Activated CD4-positive, alpha-beta T cell treated with anti-CD3 and anti-CD28 coated beads, Interleukin-2, amount 50 U/mL, for 4 hours (primary cell): ENCODE data around the gene HBEGF.
A peak's percentile ranks its signal among the peaks of the same experiment; 100 is the strongest.
"Not testable (repeated sequence)": the region's sequence is repeated elsewhere in the genome, so short reads cannot be mapped to it uniquely, and the experiment has no call there.

Experiments
- DNase-seq, 2 experiments: peaks; one replicate each; pipeline ENCODE4 v3.0.0-alpha.2; 2020

The HBEGF gene

DNA sequence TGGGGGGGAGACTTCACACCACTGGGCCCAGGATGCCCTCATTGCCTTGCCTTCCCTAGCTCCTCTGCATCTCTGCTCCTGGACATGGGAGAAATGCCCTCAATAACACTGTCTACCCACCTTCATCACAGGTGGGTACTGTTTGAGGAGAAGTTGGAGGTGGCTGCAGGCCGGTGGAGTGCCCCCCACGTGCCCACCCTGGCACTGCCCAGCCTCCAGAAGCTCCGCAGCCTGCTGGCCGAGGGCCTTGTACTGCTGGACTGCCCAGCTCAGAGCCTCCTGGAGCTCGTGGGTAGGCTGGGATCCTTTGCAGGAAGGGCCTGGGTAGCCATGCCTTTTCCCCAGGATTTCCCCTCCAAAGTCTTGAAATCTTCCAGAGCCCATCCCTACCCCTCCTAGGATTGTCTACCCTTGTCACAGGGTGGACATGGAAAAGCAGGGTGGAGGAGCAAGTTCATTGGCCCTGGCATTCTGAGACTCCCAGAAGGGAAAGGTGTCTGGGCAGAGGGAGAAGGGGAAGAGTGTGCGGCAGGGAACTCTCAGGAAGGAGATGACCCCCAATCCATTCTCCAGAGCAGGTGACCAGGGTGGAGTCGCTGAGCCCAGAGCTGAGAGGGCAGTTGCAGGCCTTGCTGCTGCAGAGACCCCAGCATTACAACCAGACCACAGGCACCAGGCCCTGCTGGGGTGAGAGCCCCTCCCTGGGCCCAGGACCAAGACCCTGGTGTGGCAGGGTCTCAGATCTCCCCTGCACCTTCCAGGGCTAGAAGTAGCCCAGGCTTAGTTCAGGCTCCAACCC, 14.5 kb upstream of the HBEGF start:
- DNase-seq, result no peak

DNA sequence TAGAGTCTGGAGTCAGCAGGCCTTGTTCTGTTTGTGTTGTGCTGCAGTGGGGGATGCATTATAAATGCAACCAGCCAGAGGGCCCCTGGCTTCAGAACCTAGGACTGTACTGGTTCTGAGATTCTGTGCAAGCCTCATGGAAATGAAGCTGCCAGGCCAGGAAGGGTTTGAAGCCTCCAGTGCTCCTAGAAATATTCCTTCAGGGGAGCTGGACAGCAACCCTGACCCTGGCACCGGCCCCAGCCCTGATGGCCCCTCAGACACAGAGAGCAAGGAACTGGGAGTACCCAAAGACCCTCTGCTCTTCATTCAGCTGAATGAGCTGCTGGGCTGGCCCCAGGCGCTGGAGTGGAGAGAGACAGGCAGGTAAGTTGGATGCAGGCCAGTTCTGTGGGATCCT, 13.7 kb upstream of the HBEGF start, which contains the start of gene SLC4A9:
TSS of gene SLC4A9 (plus strand) at position 94 of the 400 bp plus-strand sequence. CDS start at position 137, 43 bp downstream.
- no peak for DNase-seq

DNA sequence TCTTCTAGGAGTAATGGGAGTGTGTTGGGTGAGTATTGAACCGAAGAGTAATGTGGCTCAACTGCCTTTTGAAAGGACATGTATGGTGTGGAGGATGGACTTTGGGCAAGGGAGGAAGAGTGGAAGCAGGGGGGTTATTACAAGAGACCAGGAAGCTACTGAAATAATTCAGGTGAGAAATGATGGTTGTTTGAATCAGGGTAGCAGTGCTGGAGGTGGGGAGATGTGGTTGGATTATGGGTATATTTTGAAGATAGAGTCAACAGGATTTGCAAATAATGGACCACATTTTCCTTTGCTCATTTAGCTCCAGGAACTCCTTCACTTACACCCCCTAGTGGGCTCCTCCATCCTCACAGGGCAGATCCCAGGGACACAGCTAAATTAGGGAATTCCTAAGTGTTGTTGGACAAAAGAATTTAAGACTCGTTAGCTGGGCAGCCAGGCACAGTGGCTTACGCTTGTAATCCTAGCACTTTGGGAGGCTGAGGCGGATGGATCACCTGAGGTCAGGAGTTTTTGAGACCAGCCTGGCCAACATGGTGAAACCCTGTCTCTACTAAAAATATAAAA, 12.4 kb upstream of the HBEGF start:
- DNase-seq, result no peak

DNA sequence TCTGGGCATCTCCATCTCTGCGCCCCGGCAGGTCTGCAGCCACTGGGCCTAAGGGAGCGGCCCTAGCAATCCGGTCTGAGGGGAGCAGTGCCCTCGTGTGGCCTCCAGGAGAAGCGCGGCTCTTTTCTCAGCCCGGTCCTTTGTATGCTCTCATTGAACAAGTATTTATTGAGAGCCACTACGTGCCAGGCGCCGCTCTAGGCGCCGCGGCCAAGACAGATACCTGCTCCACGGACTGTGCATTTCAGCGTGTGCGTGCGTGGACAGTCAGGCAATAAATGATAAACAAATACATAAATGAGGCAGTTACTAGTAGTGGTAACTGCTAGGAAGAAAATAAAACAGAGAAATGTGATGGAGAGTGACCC, 11.3 kb upstream of the HBEGF start:
- DNase-seq, result peak; percentile 65 to 70

DNA sequence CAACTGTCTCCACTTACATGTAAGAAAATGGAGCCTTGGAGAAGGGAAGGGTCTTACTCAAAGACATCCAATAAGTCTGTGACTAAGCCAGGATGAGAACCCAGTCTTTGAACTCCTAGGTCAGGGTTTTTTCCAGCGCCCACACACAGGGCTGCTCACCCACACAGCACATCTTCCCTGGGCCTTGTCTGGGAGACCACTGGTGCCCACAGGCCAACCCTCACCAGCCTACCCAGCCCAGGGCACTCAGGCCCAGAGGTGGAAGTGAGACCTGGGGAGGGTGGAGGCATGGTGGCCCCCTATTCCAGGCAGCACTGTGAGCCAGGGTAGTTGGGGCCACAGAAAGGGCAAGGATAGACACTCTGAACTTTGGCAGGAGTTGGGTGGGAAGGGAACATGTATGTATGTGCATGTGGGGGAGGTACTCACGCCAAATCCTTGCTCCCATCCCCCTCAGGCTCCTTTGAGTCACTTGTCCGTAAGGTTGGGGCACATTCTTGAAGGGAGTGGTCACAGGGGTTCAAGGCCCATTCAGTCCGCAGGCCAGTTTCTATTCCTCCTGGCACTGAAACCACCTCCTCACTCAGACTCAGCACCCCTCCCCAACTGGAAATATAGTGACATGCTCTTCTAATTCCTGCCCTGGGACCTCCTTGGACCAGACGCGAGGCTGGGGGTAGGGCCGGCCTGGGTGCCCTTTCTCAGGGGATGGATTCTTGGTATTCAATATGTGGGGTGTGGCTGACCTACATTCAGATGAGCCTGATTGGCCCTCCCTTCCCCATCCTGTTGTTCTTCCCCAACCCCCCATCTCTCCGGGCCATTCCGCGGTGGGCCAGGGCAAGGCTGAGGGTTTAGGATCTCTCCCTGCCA, 10.7 kb upstream of the HBEGF start:
- DNase-seq, result no peak

DNA sequence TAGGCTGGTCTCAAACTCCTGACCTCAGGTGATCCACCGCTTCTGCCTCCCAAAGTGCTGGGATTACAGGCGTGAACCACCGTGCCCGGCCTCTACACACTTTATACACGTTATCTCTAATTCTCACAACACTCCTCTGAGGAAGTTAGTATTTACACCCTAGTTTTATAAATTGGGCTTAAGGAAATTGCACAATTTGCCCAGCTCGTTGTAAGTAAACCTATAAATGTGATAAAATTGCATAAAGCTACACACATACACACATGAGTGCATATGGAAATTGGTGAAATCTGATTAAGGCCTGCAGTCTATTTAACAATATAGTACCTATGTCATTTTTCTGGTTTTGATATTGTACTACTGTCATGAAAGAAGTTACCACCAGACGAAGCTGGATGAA, 9.1 kb upstream of the HBEGF start:
- no peak for DNase-seq

DNA sequence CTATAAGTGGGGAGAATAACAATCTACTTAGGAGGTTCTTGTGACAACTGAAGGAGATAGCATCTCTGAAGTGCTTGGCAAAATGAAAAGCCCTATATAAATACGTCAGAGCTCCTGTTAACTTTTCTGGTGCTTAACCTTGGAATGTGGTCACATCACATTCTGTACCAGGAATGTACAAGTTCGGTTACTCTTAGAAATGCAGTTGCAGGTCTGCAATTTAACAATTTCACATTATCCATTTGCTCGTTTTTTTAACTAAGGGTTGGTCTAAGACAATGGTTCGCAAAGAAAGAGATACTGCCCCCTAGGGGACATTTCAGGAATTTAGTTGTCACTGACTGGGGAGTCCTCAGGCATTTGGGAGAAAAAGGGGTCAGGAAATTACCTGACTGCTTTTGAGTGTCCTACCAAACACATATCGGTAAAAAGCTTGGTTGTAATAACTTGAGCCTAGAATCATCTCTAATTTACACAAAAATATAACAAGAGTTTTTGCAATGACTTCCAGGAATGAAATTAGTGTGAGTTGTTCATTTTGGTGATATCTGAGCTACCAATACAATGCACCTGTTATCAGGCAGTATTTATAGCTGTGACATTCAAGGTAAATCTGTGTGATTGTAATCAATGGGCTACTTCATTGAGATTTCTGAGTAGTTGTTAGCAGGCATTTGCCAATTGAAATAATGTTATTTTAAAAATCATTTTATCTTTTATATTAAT, 5.4 kb upstream of the HBEGF start:
- peak; percentile 35 to 41 for DNase-seq

DNA sequence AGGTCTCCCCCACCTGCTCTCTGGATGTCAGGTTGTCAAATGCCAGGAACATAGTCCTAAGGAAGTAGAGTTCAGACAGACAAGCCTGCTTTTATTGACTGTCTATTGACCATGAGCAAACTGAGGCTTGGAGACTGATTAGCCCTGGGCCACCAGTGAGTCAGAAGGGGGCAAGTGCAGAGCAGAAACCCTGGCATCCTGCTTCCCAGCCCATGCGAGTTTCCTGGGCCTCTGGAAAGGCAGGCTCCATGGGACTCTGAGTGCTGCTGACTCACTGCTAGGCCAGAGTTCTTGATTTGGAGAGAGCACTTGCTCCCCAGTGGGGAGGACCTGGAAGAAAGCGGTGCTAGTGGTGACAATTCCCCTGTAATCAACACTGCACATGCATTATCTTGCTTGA, 2.8 kb upstream of the HBEGF start:
- DNase-seq, result no peak

DNA sequence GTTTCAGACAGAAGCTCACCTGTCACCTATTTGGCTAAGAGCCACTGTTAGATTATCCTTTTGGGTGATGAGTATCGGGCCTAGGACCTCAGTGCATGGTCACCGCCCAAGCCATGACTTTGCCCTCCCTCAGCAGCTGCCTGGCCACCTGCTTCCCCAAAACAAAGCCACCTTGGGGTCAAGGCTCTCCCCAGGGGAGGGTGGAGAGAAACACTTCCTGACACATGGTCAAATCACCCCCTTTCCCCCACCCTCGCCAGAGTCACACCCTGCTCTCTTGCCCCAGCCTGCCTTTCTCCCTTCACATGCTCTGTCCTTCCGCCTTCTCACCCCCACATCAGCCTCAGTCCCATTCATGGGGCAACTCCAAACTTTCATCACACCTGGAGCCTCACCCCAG, 1.7 kb upstream of the HBEGF start:
- no peak for DNase-seq

DNA sequence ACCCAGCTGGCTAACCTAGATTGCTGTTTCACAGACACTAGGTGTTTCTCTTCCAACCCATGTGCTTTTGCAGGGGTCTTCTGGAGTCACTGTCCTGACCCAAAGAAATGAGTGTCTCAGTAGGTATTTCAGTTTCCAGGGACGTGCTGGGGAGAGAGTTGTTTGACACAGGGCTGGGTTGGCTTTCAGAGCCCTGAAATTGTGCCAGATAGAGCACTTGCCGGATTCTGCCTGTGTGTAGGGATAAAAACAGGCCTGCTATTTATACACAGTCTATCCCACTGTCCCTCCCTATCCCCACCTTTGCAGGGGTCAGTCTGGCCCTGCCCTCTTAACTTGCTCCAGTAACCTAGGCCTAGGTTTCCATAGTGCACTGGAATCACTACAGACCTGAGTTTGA, 957 bp upstream of the HBEGF start:
- DNase-seq, result no peak

DNA sequence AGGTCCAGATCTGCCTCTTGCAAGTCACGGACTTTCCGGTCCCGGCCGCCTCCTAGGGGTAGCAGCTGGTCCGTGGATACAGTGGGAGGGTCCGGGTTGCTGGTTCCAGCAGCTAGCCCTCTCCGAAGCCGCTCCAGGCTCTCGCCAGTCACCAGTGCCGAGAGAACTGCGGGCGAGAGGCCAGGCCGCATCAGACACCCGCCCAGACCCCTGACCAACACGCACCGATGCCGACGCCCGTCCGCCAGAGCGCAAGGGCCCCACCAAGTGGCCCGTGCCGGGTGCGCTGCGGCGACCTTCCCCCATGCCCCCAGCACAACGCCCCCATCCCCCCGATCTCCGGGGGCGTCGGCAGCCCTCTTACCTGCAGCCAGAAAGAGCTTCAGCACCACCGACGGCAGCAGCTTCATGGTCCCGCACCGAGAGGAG, 470 bp downstream of the HBEGF start:
- no peak for DNase-seq

DNA sequence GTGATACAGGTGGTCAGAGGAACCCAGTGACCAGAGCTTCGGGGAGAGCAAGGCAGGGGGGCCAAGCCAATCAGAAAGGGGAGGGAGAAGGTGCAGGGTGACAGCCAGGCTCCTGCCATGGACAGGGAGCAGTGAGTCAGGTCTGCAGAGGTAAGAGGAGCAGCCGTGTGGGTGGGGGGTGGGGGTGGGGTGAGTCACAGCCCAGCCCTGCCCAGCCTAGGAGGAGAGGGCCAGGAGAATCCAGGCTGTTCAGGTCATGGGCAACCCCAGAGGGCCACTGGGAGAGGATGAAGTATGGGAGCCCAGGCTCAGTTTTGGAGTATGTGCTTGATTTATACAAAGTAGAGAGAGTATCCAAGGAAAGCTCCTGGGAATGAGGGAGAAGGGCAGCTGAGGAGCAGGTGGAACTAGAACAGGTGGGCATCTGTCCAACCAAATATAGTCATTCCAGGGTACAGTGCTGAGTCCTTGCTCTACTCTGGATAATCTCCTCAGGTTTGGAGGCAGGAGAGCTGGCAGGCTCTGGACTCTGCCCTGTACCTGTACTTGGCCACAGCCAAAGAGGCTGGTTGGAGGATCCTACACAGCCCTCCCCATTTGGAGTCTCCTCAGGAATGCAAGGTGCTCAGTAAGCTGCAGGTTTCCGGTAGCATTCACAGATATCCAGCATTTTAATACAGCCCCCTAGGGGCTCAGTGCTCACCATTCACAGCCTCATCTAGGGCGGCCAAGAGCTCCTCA, 1.6 kb downstream of the HBEGF start:
- peak; percentile 11 to 28 for DNase-seq

DNA sequence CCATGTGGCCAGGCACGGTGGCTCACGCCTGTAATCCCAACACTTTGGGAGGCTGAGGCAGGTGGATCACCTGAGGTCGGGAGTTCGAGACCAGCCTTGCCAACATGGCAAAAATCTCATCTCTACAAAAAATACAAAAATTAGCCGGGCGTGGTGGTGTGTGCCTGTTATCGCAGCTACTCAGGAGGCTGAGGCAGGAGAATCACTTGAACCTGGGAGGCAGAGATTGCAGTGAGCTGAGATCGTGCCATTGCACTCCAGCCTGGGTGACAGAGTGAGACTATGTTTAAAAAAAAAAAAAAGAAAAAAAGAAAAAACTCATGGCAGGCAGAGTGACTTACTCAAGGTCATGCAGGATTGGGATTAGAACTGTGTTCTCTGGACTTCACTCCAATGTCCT, 2.6 kb downstream of the HBEGF start:
- not testable (repeated sequence) for DNase-seq

DNA sequence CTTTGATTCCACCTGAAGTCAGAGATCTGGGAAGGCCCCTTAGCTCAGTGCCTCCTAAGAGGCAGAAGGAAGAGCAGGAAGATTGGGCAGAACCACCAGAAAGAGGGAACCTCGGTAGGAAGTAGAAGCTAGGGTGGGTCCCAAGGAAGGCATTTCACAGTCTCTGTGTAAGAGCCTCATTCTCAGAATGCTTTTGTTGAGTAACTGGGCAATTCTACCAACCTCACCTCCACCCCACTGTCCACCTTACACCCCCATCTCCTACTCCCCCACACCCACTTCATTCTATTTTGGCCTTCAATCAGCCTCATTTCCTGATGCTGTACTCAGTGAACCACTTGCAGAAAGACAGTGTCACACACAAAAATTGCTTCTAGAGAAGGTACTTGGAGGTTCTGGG, 3.5 kb downstream of the HBEGF start:
- no peak for DNase-seq

DNA sequence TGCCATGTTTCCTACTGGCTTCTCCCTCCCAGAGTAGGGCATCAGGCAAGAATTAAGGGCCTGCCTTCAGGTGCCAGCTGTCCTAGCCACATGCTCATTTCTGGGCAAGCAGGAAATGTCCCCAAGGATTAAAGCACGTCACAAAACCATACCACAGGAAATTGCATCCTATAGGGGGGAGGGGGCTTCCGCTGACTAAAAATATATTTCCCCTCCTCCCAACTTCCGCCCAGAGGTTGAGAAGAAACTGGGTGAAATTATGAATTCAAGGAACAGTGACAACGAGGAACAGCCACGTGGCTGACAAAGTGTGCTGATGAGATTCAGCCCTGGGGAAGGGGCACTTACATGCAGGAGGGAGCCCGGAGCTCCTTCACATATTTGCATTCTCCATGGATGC, 4.1 kb downstream of the HBEGF start:
- DNase-seq, result no peak

DNA sequence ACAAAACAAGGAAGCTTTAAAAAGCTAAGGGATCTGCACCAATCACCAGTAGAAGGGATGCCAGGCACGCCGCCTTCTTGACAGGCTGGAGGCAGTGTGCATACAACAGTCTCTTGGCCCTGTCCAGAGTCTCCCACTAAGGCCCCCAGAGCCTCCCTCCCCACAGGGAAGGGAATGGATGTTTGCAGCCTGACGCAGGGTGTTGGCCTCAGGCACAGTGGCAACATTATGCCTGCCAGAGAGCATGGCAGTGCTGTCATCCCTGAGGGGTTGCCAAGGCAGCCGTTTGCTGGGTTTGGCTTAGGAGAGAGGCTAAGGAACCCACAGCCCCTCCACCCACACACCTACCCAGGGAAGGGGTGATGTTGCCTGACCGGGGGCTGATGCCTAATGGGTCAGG, 4.8 kb downstream of the HBEGF start:
- no peak for DNase-seq

DNA sequence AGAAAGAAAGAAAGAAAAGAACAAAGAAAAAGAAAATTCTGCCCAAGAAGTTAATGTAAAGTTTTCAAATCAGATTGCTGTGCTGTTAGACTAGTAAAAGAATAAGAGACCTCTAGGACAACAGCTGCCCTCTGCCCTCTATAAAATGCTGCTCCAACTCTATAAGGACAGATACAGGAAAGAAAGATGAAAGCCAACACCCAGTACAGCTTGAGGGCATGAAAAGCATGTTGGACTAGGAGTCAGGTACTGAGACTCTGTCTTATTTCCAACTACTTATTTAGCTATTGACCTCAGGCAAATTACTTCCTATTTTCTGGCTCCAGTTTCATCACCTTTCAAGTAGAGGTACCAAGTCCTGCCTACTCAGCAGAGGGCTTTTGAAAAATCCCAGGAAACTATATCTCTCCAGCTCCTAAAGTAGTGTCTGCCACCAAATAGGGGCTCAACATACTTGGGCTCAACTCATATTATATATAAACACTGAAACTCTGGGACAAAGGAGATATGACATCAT, 5.7 kb downstream of the HBEGF start:
- DNase-seq, result no peak

DNA sequence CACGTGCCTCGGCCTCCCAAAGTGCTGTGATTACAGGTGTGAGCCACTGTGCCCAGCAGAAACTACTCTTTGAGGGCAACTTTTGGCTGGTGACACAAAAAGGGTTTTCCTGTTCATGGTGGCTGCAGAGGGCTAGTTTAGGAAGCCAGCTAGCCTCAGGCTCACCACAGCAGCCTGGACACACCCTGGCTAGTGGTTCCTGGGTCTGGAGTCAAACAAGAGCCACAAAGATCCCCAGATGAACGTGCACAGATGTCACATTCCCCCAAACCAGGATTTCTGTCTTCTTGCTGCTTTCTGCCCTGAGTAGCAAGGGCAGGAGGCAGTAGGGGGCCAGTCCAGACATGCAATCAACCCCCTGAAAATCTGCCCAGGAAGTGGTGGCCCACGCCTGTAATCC, 6.8 kb downstream of the HBEGF start:
- no peak for DNase-seq

DNA sequence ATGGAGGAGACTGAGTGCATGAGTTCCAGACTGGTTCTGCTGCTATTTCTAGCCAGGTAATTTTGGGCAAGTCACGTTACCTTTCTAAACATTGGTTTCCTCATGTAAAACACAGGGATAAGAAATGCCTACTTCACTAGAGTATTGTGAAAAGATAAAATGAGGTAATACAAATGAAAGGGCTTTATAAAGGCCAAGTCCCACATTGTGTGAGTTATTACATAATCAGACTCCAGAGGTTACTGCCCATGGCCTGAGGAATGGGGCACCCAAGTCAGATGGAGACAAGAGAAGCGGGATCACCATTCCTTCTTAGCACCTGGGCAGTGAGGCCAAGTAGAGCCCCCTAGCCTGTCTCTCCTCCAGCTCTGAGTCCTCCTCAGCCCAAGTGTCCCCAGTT, 7.5 kb downstream of the HBEGF start:
- DNase-seq, result no peak

DNA sequence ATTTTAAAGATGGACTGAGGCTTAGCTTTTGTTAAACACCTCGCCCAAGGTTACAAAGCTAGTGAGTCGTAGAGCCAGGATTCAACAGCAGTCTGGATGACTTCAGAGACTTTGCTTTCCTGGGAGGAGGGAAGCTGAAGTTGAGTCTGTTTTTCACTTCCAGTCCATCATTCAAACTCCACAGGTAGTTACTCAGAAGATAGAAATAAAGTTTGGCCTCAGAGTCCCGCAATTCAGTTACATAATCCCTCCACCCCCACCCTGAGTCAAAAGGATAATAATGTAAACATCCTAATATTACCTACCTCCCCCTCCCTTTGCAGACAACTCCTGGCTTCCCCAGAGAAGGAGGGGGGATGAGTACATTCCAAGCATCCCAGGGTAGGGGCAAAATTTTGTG, 8.1 kb downstream of the HBEGF start:
- no peak for DNase-seq

DNA sequence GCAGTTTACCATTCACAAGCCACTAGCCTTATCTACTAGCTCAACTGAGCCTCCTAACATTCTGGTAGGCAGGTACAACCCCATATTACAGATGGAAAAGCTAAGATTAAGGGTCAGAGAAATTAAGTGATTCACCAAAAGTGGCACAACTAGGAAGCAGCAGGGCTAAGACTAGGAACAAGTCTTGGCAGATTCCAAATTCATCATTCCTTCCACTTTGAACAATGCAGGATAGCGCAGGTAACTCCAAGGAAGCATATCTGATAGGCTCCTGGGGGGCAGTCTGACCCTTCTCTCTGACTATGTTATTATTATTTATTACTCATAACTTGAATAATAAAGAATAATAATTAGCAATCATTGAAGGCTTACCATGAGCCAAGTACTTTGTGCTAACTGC, 8.5 kb downstream of the HBEGF start:
- DNase-seq, result no peak

DNA sequence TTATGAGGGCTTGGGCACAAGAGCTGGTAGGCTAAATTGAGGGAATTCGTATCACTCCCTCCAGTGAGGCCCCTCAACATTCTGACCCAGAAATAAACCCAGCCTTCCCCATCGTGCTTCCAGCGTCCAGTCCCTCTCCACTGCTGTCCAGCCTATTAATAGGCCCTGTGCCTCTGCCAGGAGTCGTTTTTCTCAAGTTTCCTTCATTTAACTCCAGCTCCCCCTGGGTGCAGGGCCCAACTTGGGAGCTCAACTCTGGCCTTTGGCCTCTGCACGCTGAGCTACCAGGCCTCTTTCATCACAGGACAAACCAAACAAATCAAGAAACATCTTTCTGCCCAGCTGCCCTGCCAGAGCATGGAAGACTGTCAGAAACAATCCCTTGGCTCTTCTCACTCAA, 10.0 kb downstream of the HBEGF start:
- DNase-seq, result no peak
